Peyer's patch (tissue), 4 donors: Measurements from ENCODE around the gene DVL2.

Experiments
- POLR2A ChIP-seq, 2 donors: fragments of 450-650 bp; IDR thresholded peaks; one replicate each; pipeline ENCODE4 v1.5.1; 2017; ENCODE audit warnings: antibody characterized with exemption in 2 of 2, mild to moderate bottlenecking in 2 of 2, moderate library complexity in 2 of 2
- TF ChIP-seq, protein P1 (sequence below), 6 experiments: fragments of 450-650 bp in 4 of 6; fragments of 200-600 bp in 2 of 6; sonication (generic) in 1 of 6; IDR thresholded peaks; one replicate each; pipeline ENCODE4 v1.5.1; 2017 to 2019; ENCODE audit warnings: antibody characterized with exemption in 6 of 6, mild to moderate bottlenecking in 3 of 6, moderate library complexity in 1 of 6

DNA sequence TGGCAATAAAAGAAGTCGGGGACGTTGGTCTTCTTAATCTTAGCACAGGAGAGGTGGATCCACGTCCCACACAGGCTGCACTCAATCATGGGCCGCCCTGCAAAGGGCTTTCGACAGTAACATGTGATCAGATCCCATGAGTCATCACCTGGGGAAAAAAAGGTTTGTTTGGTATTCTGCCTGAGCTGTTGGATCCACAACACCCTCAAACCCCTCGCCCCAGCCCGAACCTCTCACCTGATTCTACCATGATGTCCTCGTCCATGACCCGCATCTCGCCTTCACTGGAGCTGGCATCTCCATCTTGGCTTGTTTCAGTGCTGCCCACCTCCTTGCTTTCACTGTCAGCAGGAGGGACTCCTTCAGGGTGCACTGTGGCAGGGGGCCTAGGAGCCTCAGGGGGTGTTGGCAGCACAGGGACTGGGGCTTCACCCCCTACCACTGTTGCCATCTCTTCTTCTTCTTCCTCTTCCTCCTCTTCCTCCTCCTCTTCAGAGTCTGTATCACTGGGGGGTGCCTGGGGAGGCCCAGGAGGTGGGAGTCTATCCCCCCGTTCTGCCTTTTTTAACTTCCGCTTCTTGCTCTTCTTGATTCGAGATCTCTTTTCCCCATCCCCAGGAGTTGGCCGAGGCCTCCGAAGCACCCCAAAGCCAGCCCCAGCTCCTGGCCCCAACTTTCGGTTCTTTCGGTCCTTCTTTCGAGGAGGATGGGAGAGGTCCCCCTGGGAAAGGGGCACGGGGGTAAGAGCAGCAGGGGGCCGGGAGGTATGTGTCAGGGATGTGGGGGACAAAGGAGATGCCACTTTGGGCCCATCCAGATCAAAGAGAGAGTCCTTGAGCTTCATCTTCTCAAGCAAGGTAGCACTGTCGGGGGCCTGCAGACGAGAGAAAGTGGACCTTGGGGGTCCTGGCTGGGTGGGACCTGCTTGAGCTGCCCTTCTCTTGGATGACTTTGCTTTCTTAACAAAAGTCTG, 1.7 kb upstream of the DVL2 start:
- TF ChIP-seq, protein P1, sequence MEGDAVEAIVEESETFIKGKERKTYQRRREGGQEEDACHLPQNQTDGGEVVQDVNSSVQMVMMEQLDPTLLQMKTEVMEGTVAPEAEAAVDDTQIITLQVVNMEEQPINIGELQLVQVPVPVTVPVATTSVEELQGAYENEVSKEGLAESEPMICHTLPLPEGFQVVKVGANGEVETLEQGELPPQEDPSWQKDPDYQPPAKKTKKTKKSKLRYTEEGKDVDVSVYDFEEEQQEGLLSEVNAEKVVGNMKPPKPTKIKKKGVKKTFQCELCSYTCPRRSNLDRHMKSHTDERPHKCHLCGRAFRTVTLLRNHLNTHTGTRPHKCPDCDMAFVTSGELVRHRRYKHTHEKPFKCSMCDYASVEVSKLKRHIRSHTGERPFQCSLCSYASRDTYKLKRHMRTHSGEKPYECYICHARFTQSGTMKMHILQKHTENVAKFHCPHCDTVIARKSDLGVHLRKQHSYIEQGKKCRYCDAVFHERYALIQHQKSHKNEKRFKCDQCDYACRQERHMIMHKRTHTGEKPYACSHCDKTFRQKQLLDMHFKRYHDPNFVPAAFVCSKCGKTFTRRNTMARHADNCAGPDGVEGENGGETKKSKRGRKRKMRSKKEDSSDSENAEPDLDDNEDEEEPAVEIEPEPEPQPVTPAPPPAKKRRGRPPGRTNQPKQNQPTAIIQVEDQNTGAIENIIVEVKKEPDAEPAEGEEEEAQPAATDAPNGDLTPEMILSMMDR (IDR thresholded peaks at IDR 0.05), result no peak
- no peak for TF ChIP-seq POLR2A (IDR thresholded peaks at IDR 0.05)
